WERI-Rb-1 (cell line): Measurements from ENCODE around the gene PLA2G2E.

Source experiments
- DNase-seq: peaks from one replicate; pipeline ENCODE4 v3.0.0-alpha.2; 2020
- H3K27ac ChIP-seq: fragments of 250-450 bp; sonication (Bioruptor Pico); 2 replicates; pipeline ENCODE4 v1.5.1; 2020; ENCODE audit warnings: mild to moderate bottlenecking, moderate library complexity
- H3K27me3 ChIP-seq: fragments of 250-450 bp; sonication (Bioruptor Pico); 2 replicates; pipeline ENCODE4 v1.5.1; 2021; ENCODE audit warnings: mild to moderate bottlenecking, low read depth, moderate library complexity; ENCODE audit not compliant: insufficient read depth, severe bottlenecking
- H3K36me3 ChIP-seq: fragments of 250-450 bp; sonication (Bioruptor Pico); 2 replicates; pipeline ENCODE4 v1.5.1; 2020; ENCODE audit warnings: mild to moderate bottlenecking, moderate library complexity
- H3K4me3 ChIP-seq: 2 replicates; pipeline ENCODE4 v1.5.1; 2011; ENCODE audit warnings: low read depth, mild to moderate bottlenecking, control low read depth, low read length
- H3K9me3 ChIP-seq: fragments of 250-450 bp; sonication (Bioruptor Pico); 2 replicates; pipeline ENCODE4 v1.5.1; 2021; ENCODE audit warnings: mild to moderate bottlenecking, moderate library complexity; ENCODE audit not compliant: severe bottlenecking
- CTCF ChIP-seq: IDR thresholded peaks from 2 replicates; pipeline ENCODE4 v1.5.1; 2011; ENCODE audit warnings: low read depth, mild to moderate bottlenecking, control low read depth, inconsistent platforms, low read length

The PLA2G2E gene

GRCh38 chr1:19926296-19927129 is 3.1 kb upstream of the PLA2G2E start:
- Histone ChIP-seq H3K27ac (no peak overlapping the region), H3K36me3 (no peaks in the 10 kb centered on the region)

GRCh38 chr1:19925342-19926070 is 2.1 kb upstream of the PLA2G2E start:
- Histone ChIP-seq H3K36me3 (no peaks in the 10 kb centered on the region), H3K27ac (no peak overlapping the region), H3K4me3 (no peak overlapping the region), H3K9me3 (no peaks in the 10 kb centered on the region), H3K27me3 (no peaks in the 10 kb centered on the region)
- DNase-seq: no peak
- no peak for TF ChIP-seq CTCF

More at GRCh38 chr1:19926296-19927129, 3.1 kb upstream of the PLA2G2E start:
- H3K4me3 ChIP-seq: no peak overlapping the region
- no peak for DNase-seq
- TF ChIP-seq CTCF: no peak
- H3K27me3 ChIP-seq: no peaks in the 10 kb centered on the region
- no peaks in the 10 kb centered on the region for H3K9me3 ChIP-seq

- Histone ChIP-seq H3K27me3 (no peaks in the 10 kb centered on the region), H3K27ac (no peak overlapping the region), H3K36me3 (no peaks in the 10 kb centered on the region), H3K4me3 (no peak overlapping the region), H3K9me3 (no peaks in the 10 kb centered on the region)
- no peak for TF ChIP-seq CTCF
- no peak for DNase-seq
Observed at GRCh38 chr1:19923953-19924346, 533 bp upstream of the PLA2G2E start.

- DNase-seq: no peak
- no peak for TF ChIP-seq CTCF
- no peaks in the 10 kb centered on the region for H3K27me3 ChIP-seq
- no peak overlapping the region for H3K27ac ChIP-seq
- no peak overlapping the region for H3K4me3 ChIP-seq
- no peaks in the 10 kb centered on the region for H3K9me3 ChIP-seq
- no peaks in the 10 kb centered on the region for H3K36me3 ChIP-seq
Observed at GRCh38 chr1:19922015-19922688, 1.3 kb downstream of the PLA2G2E start.

- no peak overlapping the region for H3K27ac ChIP-seq
- no peak overlapping the region for H3K4me3 ChIP-seq
- H3K27me3 ChIP-seq: no peaks in the 10 kb centered on the region
- no peak for DNase-seq
- TF ChIP-seq CTCF: no peak
- no peaks in the 10 kb centered on the region for H3K9me3 ChIP-seq
- no peaks in the 10 kb centered on the region for H3K36me3 ChIP-seq
Observed at GRCh38 chr1:19921310-19921709, 2.1 kb downstream of the PLA2G2E start.
